Duodenal mucosa (tissue), 2 donors: ENCODE data around the gene SPTBN4.

Experiments used
- H3K27ac ChIP-seq: one replicate; pipeline ENCODE4 v1.7.0; 2013; ENCODE audit warnings: low read depth, low read length
- H3K27me3 ChIP-seq, 2 donors: one replicate each; pipeline ENCODE4 v1.7.0; 2013; ENCODE audit warnings: low read length in 2 of 2, control low read depth in 1 of 2; ENCODE audit not compliant: insufficient read depth in 2 of 2, control insufficient read depth in 1 of 2
- H3K36me3 ChIP-seq, 2 donors: one replicate each; pipeline ENCODE4 v1.7.0; 2013; ENCODE audit warnings: low read length in 2 of 2, control low read depth in 1 of 2; ENCODE audit not compliant: insufficient read depth in 2 of 2, control insufficient read depth in 1 of 2
- H3K4me1 ChIP-seq, 2 donors: one replicate each; pipeline ENCODE4 v1.7.0; 2013; ENCODE audit warnings: low read length in 2 of 2, control low read depth in 1 of 2; ENCODE audit not compliant: insufficient read depth in 2 of 2, control insufficient read depth in 1 of 2
- H3K4me3 ChIP-seq, 2 donors: one replicate each; pipeline ENCODE4 v1.7.0; 2013; ENCODE audit warnings: low read length in 2 of 2, low read depth in 1 of 2
- H3K9ac ChIP-seq, 2 donors: one replicate each; pipeline ENCODE4 v1.7.0; 2013; ENCODE audit warnings: low read length in 2 of 2, low read depth in 1 of 2
- H3K9me3 ChIP-seq, 2 donors: one replicate each; pipeline ENCODE4 v1.7.0; 2013; ENCODE audit warnings: low read length in 2 of 2, control low read depth in 1 of 2; ENCODE audit not compliant: control insufficient read depth in 1 of 2

SPTBN4 gene

DNA sequence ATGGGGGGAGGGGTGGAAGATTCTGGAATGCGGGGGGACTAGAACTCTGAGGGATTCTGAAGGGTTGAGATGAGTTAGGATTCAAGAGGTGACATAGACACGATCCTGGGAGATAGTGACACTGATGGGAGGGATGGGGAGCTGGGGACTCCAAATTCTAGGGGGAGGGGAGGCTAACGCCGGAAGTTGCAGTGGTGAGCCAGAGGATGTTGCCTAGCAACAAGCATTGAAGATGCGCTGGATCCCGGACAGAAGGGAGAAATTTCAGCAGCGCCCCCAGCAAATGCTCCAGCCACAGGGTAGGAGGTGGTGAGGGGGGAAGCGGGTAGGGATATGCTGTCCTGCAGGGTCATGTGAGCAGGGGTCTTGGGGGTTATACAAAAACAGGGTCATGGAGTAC, 127.5 kb downstream of the SPTBN4 start:
- H3K36me3 ChIP-seq, result no peaks in the 10 kb centered on the region
- no peak overlapping the region for H3K9ac ChIP-seq
- H3K27ac ChIP-seq, result no peak overlapping the region
- H3K4me1 ChIP-seq, result peaks cover 5 to 10% of the 10 kb centered on the region in 2 donors
- no peaks in the 10 kb centered on the region for H3K9me3 ChIP-seq
- no peak overlapping the region for H3K4me3 ChIP-seq
- peaks cover 17 to 20% of the 10 kb centered on the region in 2 donors for H3K27me3 ChIP-seq

DNA sequence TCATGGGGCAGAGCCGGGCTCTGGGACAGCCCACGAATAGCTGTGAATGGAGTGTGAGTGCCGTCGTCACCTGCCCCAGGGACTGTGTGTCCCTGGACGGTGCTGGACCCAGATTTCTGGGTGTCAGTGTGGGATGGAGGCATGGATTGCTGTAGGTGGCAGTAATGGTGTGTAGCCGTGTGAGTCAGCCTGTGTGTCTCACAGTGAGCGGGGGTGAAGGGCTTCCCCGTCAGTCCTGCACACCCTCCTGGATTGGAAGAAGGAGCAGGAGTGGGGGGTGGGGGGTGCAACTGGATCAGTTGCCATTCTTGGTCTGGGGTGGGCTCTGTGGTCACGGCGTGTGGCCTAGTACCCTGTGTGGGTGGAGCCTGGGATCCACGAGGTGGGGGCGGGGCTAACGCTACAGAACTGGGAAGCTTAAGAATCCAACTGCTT, 127.9 kb downstream of the SPTBN4 start:
- Histone ChIP-seq H3K27ac (no peak overlapping the region), H3K9me3 (no peaks in the 10 kb centered on the region), H3K36me3 (no peaks in the 10 kb centered on the region), H3K4me3 (no peak overlapping the region), H3K27me3 (peaks cover 21 to 24% of the 10 kb centered on the region in 2 donors), H3K9ac (no peak overlapping the region), H3K4me1 (peaks cover 7 to 11% of the 10 kb centered on the region in 2 donors)

DNA sequence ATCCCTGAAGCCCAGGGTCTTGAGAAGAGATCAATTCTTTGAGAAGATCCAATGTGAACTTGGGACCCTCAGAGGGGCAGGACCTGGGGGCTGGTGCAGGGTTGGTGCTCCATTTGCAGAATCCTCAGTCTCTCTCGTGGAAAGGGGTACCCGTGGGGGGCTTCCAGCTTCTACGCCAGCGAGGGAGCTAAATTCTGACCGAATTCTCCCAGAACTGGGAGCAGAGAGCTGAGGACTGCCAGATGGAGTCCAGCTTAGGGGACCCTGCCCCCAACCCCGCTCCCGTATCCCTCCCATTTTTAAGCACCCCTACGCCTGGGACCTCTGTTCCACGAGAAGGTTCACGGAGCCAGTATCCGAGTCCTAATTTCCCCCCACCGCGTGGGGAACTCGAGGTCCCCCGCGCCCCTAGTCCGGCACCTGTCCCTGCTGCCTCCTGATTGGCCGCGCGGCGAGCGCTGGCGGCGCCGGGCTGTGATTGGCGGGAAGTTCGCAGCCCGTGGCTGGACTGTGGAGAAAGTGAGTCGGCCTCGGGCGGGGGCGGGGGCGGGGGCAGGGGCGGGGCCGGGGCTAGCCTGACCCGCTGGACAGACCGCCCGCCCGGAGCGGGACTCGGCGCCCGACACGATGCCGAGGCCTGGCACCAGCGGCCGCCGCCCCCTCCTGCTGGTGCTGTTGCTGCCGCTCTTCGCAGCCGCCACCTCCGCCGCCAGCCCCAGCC, 130.0 kb downstream of the SPTBN4 start:
- Histone ChIP-seq H3K27ac (no peak overlapping the region), H3K27me3 (peaks cover 29 to 36% of the 10 kb centered on the region in 2 donors), H3K36me3 (no peaks in the 10 kb centered on the region), H3K4me3 (no peak overlapping the region), H3K9ac (no peak overlapping the region), H3K4me1 (peaks cover 16 to 21% of the 10 kb centered on the region in 2 donors), H3K9me3 (no peaks in the 10 kb centered on the region)

DNA sequence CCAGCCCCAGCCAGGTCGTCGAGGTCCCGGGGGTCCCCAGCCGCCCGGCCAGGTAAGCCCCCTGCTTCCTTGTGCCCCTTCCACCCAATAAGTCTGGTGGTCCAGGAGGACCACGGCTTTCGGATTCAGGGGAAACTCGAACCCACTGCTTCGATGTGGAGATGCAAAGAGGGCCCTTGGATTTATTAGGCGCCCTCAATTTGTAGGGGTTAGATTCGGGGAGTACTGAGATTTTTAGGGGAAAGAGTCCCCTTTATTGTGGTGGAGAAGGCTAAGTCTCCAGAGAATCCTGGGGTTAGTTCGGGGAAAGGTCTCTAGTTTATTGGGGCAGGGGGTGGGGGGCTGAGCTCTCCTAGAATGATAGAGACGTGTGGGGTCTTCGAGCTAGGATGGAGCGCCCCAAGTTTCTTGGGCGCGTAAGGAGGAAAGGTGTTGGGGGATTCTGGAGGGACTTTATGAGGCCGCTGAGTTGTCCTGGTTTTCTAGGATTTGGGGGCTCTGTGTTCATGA, 130.6 kb downstream of the SPTBN4 start:
- no peaks in the 10 kb centered on the region for H3K36me3 ChIP-seq
- no peak overlapping the region for H3K4me3 ChIP-seq
- H3K4me1 ChIP-seq, result peaks cover 22 to 27% of the 10 kb centered on the region in 2 donors
- no peak overlapping the region for H3K27ac ChIP-seq
- no peak overlapping the region for H3K9ac ChIP-seq
- peaks cover 29 to 36% of the 10 kb centered on the region in 2 donors for H3K27me3 ChIP-seq
- H3K9me3 ChIP-seq, result no peaks in the 10 kb centered on the region

- Histone ChIP-seq H3K9ac (no peak overlapping the region), H3K36me3 (no peaks in the 10 kb centered on the region), H3K27ac (no peak overlapping the region), H3K27me3 (peaks cover 29 to 36% of the 10 kb centered on the region in 2 donors), H3K4me1 (peaks cover 32 to 36% of the 10 kb centered on the region in 2 donors), H3K9me3 (no peaks in the 10 kb centered on the region), H3K4me3 (no peak overlapping the region)
These were observed 131.5 kb downstream of the SPTBN4 start for GRCh38 chr19:40598121-40598917.

DNA sequence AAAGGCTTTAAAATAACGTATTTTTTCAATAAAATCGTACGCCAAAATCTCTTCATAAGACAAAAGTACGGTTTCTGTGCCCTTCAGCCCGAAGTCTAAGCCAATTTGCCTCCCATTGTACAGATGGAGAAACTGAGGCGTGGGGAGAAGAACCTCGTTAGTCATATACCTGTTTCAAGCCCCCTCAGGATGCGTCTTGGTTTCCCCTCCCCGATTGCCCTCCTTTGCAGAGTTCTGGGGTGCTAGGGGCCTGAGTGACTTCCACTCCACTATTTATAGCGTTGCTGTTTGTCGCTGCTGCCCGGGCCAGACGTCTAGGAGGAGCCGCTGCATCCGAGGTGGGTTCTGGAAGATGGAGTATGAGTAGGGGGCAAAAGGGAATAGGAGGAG, 132.1 kb downstream of the SPTBN4 start:
- Histone ChIP-seq H3K27ac (no peak overlapping the region), H3K36me3 (no peaks in the 10 kb centered on the region), H3K4me1 (peaks cover 33 to 39% of the 10 kb centered on the region in 2 donors), H3K9me3 (no peaks in the 10 kb centered on the region), H3K4me3 (no peak overlapping the region), H3K9ac (no peak overlapping the region), H3K27me3 (peaks cover 29 to 36% of the 10 kb centered on the region in 2 donors)

- H3K9ac ChIP-seq, result no peak overlapping the region
- H3K9me3 ChIP-seq, result no peaks in the 10 kb centered on the region
- H3K4me3 ChIP-seq, result no peak overlapping the region
- H3K36me3 ChIP-seq, result no peaks in the 10 kb centered on the region
- no peak overlapping the region for H3K27ac ChIP-seq
- H3K4me1 ChIP-seq, result peaks cover 38 to 44% of the 10 kb centered on the region in 2 donors
- H3K27me3 ChIP-seq, result peaks cover 29 to 34% of the 10 kb centered on the region in 2 donors
These were observed 132.6 kb downstream of the SPTBN4 start for GRCh38 chr19:40599331-40599901.

DNA sequence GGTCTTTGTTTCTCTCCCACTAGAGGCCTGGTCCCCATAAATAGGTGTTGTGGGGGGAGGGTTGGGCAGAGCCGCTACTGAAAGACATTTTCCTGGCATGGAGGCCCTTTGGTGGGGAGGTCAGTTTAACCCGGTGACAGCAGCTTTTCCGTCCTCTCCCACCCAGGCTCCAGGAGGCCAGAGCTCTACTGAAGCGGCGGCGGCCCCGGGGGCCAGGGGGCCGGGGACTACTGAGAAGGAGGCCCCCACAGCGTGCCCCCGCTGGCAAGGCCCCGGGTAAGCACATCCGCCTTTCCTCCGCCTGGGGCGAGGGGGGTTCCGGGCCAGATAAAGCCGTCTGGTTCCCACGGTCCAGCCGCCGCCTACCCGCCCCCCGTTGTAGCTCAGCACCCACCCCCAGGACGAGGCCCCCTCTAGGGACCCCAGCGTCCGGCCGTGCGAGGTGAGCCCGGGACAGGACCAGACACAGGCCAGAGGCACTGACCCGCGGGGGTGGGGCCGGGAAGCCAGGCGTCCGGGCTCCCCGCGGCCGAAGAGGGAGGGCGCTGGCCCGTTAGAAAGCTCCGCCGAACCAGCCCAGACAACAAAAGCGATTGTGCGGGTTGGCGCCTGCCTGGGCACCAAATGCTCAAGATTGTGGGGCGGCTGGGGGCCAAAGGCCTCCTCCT, 133.2 kb downstream of the SPTBN4 start:
- Histone ChIP-seq H3K4me3 (peak overlapping the region in 1 of 2 donors; percentile 32), H3K9ac (no peak overlapping the region), H3K9me3 (no peaks in the 10 kb centered on the region), H3K36me3 (no peaks in the 10 kb centered on the region), H3K4me1 (peaks cover 44 to 45% of the 10 kb centered on the region in 2 donors), H3K27ac (no peak overlapping the region), H3K27me3 (peaks cover 29 to 31% of the 10 kb centered on the region in 2 donors)

GRCh38 chr19:40600570-40601133, 133.9 kb downstream of the SPTBN4 start:
- no peak overlapping the region for H3K9ac ChIP-seq
- H3K27me3 ChIP-seq, result peaks cover 29 to 31% of the 10 kb centered on the region in 2 donors

More at GRCh38 chr19:40600570-40601133, 133.9 kb downstream of the SPTBN4 start:
- Histone ChIP-seq H3K36me3 (no peaks in the 10 kb centered on the region), H3K4me1 (peaks cover 46 to 49% of the 10 kb centered on the region in 2 donors), H3K9me3 (no peaks in the 10 kb centered on the region), H3K27ac (peak overlapping the region; percentile 13), H3K4me3 (peak overlapping the region; percentile 29 to 32)
